Pancreas (tissue), 10 donors: Measurements from ENCODE around the gene NOLC1. TPM values are rescaled to one million over a fixed set of nuclear protein-coding genes. Genes with fewer than 3 reads are reported as not detected.

Experiments used
- ATAC-seq, 4 donors: fragments of 200-7000 bp; cut with Tn5 transposase; one replicate each; pipeline versions ENCODE4 v1.8.0 to v1.9.1; 2020; ENCODE audit warnings: mild to moderate bottlenecking in 4 of 4, moderate library complexity in 4 of 4
- DNase-seq, 6 donors: peaks; one replicate each; pipeline ENCODE4 v3.0.0-alpha.2; 2020
- FAIRE-seq: peaks from 2 replicates; lab custom pipeline; 2012; peaks lifted over from hg19 to GRCh38; lab: Jason Lieb, UNC
- H3K27ac ChIP-seq, 4 donors: fragments of 200-600 bp; sonication (generic); 1 replicate in 3 of 4; 2 replicates in 1 of 4; pipeline versions ENCODE4 v1.5.0 to v1.8.0; 2020
- H3K27me3 ChIP-seq, 4 donors: fragments of 200-600 bp; one replicate each; pipeline ENCODE4 v1.8.0; 2021
- H3K36me3 ChIP-seq, 3 donors: fragments of 200-600 bp; sonication (generic) in 1 of 3; one replicate each; pipeline versions ENCODE4 v1.5.0 to v1.8.0; 2020 to 2021
- H3K4me1 ChIP-seq, 3 donors: fragments of 200-600 bp; one replicate each; pipeline ENCODE4 v1.8.0; 2021
- H3K4me3 ChIP-seq, 4 donors: fragments of 200-600 bp; sonication (generic) in 2 of 4; one replicate each; pipeline versions ENCODE4 v1.5.0 to v1.8.0; 2020 to 2021
- H3K9me3 ChIP-seq, 4 donors: fragments of 200-600 bp; one replicate each; pipeline ENCODE4 v1.8.0; 2021
- WGBS, 2 donors: extraction: QIAGEN DNeasy Blood & Tissue Kit; methylation state at CpG; one replicate each; pipeline ENCODE4 v1.1.7; 2013; 5-methylcytosine and 5-hydroxymethylcytosine counted together
- intact Hi-C, 3 donors: fragments of 100-400 bp; cut with DNase I; formaldehyde crosslinking; loops; one replicate each; pipeline versions ENCODE4 v1.11.1 to v1.14.2; 2022
- polyA plus RNA-seq, 2 donors: library from polyadenylated mRNA; stranded (reverse); fragments of 200-250 nt; gene quantifications; one replicate each; pipeline ENCODE4 v1.2.3, GENCODE V29; 2013
- total RNA-seq, 6 donors: library from RNA; stranded (reverse); fragmentation: NEBNext Ultra II Directional in 4 of 6; extraction: Animal tissue kit (Norgen Biotek cat#: 25700) in 4 of 6; gene quantifications; one replicate each; pipeline versions ENCODE4 v1.2.1 to v1.2.4, GENCODE V29; 2021 to 2023
- TF ChIP-seq, protein P1 (sequence below), 4 donors: fragments of 200-600 bp; sonication (generic) in 3 of 4; IDR thresholded peaks; one replicate each; pipeline versions ENCODE4 v1.5.0 to v1.8.0; 2021; ENCODE audit warnings: antibody characterized with exemption in 4 of 4
- donor health status: healthy with polysubstance abuse.
- donor health status: DM: no; HTN: no; CAD: no; lungs with moderate emphysema.
- donor health status: DM: no; HTN: no; CAD: no.
- donor health status: control.
- donor health status: control.
- donor health status: Bipolar disorder and iron deficiency.
- donor health status: DM: yes; HTN: yes; CAD: no.
- donor health status: DM: no; HTN: no; CAD: no.
- donor health status: DM: no; HTN: no; CAD: no.
- donor health status: DM: yes; HTN: yes; CAD: no.

The NOLC1 gene
- total and polyA plus RNA-seq, 8 donors, result 14.8 to 33.7 (median 25.7) TPM

DNA sequence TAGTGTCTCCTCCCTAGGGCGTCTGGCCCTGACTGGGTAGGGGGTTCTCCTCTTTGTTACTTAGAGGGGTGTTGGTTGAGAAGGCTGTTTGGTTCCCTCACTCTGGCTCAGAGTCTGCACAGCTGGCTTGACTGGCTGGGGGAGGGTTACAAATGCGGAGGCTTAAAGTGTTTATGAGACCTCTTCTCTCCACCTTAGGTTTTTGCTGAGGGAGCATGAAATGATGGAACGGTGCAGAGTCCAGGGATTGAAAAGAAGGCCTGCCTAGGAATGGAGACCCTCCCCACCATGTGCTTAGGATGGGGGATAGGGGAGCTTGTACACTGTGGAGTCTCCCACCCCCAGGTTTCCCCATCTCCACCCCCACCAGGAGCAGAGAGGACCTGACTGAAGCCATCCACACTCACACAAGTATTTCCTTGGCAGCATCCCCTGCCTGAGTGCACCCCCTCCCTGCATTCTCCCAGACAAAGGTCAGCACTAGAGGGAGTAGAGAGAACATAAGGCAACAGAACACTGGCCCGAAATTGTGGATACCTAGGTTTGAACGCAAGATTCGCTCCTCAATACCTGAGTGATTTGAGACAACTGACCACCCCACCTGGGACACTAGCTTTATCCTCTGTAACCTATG lies 30.3 kb upstream of the NOLC1 start:
- ATAC-seq, result no peak
- WGBS, 2 donors, result 67 to 74% methylated on average over 6 of the region's 6 CpGs
- TF ChIP-seq, protein P1, sequence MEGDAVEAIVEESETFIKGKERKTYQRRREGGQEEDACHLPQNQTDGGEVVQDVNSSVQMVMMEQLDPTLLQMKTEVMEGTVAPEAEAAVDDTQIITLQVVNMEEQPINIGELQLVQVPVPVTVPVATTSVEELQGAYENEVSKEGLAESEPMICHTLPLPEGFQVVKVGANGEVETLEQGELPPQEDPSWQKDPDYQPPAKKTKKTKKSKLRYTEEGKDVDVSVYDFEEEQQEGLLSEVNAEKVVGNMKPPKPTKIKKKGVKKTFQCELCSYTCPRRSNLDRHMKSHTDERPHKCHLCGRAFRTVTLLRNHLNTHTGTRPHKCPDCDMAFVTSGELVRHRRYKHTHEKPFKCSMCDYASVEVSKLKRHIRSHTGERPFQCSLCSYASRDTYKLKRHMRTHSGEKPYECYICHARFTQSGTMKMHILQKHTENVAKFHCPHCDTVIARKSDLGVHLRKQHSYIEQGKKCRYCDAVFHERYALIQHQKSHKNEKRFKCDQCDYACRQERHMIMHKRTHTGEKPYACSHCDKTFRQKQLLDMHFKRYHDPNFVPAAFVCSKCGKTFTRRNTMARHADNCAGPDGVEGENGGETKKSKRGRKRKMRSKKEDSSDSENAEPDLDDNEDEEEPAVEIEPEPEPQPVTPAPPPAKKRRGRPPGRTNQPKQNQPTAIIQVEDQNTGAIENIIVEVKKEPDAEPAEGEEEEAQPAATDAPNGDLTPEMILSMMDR (IDR thresholded peaks at IDR 0.05), result no peak
- H3K27ac ChIP-seq, result peak overlapping the region in 2 of 4 donors; percentile 19 to 81
- intact Hi-C loops, result no loop called here
- H3K27me3 ChIP-seq, result no peaks in the 10 kb centered on the region
- H3K4me3 ChIP-seq, result no peak overlapping the region
- FAIRE-seq, result no peak
- H3K4me1 ChIP-seq, result peaks cover 15 to 22% (median 19%) of the 10 kb centered on the region in 3 donors
- H3K9me3 ChIP-seq, result no peaks in the 10 kb centered on the region
- no peak for DNase-seq
- H3K36me3 ChIP-seq, result no peaks in the 10 kb centered on the region

DNA sequence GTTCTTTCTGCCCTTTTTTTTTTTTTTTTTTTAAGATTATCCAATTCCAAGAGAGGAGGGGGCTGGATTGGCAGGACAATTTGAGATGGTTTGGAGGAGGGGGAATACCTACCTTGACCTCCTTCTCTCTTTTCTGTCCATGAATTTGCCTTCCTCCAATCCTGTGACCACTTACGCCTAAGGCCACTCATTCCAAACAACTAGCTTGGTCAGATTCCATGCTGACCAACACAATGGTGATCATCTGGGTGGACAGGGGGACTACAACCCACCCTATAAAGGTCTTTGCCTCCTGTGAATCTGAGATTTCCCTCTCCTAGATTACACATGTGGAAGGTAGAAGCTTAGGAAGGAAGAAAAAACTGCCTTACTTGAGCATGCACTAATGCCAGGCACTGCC lies 29.7 kb upstream of the NOLC1 start:
- ATAC-seq (no peak), DNase-seq (no peak), FAIRE-seq (no peak)
- Histone ChIP-seq H3K4me3 (no peak overlapping the region), H3K27ac (no peak overlapping the region), H3K36me3 (no peaks in the 10 kb centered on the region), H3K27me3 (no peaks in the 10 kb centered on the region), H3K9me3 (no peaks in the 10 kb centered on the region), H3K4me1 (peaks cover 13 to 16% (median 15%) of the 10 kb centered on the region in 3 donors)
- WGBS, 2 donors, result 88 to 98% methylated on average over 1 of the region's 1 CpG
- TF ChIP-seq, protein P1 (IDR thresholded peaks at IDR 0.05), result no peak
- intact Hi-C loops, result no loop called here

DNA sequence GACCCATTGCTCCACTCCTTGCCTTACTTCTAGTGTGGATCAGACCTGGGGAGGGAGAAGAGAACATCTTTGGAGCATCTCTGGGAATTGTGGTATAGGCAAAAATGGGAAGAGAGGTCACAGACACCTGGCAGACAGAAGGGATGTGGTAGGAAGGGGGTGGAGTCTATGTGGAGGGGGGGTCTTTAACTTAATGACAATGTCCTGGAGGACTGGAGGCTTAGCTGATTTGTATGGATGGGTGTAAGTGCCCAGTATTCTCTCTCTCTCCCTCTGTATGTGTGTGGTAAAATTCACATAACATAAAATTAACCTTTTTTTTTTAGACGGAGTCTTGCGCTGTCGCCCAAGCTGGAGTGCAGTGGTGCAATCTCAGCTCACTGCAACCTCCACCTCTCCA lies 29.0 kb upstream of the NOLC1 start:
- intact Hi-C loops, result no loop called here
- no peaks in the 10 kb centered on the region for H3K9me3 ChIP-seq
- H3K36me3 ChIP-seq, result no peaks in the 10 kb centered on the region
- H3K27ac ChIP-seq, result no peak overlapping the region
- H3K4me1 ChIP-seq, result peaks cover 5 to 8% (median 7%) of the 10 kb centered on the region in 3 donors
- 93 to 94% methylated on average over 3 of the region's 3 CpGs for WGBS, 2 donors
- DNase-seq (no peak), FAIRE-seq (no peak), ATAC-seq (no peak)
- TF ChIP-seq, protein P1 (IDR thresholded peaks at IDR 0.05), result no peak
- no peaks in the 10 kb centered on the region for H3K27me3 ChIP-seq
- H3K4me3 ChIP-seq, result no peak overlapping the region

DNA sequence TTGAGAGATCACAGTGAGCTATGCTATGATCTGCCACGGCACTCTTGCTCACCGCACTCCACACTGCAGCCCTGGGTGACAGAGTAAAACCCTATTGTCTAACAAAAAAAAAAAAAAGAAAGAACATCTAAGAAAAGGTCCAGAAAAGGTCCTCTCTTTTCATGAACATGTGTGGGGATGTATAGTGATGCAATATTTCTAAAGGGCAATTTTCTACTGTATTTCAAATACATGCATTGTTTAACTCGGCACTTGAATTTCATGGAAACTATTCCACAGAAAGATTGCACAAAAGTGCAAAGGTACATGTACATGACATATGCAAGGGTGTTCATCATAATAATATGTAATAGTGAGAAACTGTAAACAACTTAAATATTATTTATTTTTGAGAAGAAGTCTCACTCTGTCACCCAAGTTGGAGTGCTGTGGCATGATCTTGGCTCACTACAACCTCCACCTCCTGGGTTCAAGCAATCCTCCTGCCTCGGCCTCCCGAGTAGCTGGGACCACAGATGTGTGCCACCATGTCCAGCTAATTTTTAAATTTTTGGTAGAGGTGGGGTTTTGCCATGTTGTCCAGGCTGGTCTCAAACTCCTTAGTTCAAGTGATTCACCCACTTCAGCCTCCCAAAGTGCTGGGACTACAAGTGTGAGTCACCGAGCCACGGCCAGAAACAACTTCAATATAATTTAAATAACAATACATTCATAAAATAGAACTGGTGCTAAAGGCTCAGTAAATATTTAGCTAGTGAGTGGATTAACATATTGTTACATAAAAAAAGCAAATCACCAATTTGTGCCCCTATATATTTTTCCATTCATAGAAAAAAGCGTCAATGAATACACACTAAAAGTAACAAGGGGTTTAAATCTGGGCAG lies 20.7 kb upstream of the NOLC1 start:
- Histone ChIP-seq H3K9me3 (no peaks in the 10 kb centered on the region), H3K27ac (peak overlapping the region in 2 of 4 donors; percentile 88 to 90), H3K36me3 (no peaks in the 10 kb centered on the region), H3K4me3 (no peak overlapping the region), H3K27me3 (no peaks in the 10 kb centered on the region), H3K4me1 (peaks cover 0 to 13% (median 11%) of the 10 kb centered on the region in 3 donors)
- no peak for FAIRE-seq
- no peak for ATAC-seq
- TF ChIP-seq, protein P1 (IDR thresholded peaks at IDR 0.05), result no peak
- 86 to 92% methylated on average over 8 of the region's 8 CpGs for WGBS, 2 donors
- intact Hi-C loops, result no loop called here
- DNase-seq, result no peak
